ENCODE results near the gene NSD1.

Gene NSD1

DNA sequence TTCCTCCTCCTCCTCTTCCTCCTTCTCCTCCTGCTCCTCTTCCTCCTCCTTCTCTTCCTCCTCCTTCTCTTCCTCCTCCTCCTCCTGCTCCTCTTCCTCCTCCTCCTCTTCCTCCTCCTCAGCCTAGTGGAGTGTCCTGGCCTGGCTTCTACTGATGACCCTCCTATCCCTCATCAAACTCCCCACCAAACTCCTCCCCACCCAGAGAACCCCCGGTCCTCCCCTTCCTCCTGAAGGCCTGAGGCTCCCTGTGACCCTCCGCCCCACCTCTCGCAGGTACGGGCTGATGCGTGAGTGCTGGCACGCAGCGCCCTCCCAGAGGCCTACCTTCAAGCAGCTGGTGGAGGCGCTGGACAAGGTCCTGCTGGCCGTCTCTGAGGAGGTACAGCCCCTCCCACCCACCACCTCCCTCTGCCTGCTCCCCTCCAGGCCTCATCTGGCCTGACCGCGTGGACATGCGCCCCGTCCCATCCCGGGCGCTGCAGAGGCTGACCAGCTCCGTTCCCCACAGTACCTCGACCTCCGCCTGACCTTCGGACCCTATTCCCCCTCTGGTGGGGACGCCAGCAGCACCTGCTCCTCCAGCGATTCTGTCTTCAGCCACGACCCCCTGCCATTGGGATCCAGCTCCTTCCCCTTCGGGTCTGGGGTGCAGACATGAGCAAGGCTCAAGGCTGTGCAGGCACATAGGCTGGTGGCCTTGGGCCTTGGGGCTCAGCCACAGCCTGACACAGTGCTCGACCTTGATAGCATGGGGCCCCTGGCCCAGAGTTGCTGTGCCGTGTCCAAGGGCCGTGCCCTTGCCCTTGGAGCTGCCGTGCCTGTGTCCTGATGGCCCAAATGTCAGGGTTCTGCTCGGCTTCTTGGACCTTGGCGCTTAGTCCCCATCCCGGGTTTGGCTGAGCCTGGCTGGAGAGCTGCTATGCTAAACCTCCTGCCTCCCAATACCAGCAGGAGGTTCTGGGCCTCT is 36.3 kb upstream of the NSD1 start:
- no peak for DNase-seq

DNA sequence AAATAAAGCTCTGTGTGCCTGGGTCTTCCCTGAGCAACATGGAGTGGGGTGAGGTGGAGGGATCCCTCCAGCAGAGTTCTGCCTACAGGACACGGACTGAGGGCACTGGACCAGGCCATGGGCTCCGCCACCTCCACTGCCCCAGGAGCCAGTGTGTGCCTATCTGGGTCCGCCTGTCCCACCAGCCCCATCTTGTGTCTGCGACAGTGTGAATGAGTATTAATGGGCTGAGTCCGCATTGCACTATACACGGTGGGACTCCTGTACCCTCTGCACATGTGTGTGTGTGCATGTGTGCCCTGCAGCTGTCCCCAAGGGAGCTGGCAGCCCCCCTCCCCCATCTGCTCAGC is 35.5 kb upstream of the NSD1 start:
- no peak for DNase-seq

DNA sequence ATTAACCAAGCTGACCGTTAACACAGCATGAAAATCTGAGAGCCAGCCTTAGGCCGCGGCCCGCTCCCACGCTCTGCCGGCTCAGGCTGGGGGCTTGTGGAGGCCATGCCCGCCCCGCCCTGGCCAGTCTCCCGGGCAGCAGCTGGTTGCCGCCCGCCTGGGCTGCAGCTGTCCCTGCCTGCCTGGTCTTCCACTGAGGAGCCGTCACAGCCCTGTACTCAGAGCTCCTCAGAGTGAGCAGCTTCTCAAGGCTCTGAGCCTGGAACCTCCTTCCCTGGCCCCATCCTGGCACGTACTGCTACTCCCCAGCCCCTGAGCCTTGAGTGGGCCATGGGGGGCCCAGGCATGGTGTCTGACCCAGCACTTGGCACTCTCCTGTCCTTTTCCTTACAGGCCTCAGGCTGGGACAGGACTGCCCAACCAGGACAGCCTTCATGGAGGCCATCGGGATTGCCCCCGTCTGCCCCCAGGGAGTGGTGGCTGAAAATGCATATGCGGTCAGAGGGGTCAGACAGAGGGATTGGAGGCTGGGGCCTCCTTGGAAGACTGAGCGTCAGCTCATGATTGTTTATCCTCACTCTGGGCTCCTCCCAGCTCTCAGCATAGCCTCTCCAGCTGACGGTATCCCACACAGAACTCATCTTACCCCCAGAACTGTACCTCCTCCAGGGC is 35.0 kb upstream of the NSD1 start:
- DNase-seq, result no peak

DNA sequence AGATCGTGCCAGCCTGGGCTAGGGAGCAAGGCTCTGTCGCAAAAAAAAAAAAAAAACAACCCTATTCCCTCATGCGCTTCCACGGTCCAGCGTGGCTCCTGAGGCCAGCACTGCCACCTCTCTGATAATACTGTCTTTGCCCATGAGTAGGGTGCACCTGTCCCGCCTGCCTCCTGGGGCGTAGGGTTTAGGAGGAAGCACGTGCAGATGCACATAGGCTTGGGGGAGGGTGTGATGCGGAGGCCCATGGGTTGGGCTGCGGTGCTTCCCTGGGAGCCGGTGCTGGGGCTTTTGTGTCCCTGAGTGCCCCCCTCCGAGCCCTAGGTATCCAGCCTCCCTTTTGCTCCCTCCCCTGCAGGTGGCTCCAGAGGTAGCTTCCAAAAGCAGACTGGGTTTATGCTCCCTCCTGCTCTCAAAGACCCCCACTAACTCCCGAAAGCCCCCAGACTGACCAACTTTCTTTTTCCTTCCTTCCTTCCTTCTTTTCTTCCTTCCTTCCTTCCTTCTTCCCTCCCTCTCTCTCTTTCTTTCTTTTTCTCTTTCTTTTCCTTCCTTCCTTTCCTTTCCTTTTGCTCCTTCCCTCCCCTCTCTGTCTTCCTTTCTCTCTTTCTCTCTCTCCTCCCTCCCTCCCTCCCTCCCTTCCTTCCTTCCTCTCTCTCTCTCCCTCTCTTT is 34.0 kb upstream of the NSD1 start:
- no peak for DNase-seq

DNA sequence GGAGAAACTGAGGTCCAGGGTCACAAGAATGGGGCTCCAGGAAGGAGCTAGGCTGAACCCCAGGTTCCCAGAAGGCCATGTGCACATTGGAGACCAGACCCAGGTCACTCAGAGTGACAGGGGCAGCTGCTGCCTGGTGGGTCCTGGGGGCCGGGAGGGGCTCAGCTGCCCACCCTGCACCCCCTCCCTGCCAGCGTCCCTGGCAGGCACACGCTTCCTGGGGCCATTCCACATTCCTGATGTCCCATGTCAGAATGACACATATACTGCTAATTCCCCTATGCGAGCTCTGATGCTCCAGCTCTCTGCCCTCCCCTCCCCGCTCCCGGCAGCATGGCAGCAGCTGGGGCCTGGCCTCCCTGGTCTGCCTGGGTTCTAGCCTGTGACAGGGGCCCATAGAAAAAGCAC is 32.9 kb upstream of the NSD1 start:
- no peak for DNase-seq

DNA sequence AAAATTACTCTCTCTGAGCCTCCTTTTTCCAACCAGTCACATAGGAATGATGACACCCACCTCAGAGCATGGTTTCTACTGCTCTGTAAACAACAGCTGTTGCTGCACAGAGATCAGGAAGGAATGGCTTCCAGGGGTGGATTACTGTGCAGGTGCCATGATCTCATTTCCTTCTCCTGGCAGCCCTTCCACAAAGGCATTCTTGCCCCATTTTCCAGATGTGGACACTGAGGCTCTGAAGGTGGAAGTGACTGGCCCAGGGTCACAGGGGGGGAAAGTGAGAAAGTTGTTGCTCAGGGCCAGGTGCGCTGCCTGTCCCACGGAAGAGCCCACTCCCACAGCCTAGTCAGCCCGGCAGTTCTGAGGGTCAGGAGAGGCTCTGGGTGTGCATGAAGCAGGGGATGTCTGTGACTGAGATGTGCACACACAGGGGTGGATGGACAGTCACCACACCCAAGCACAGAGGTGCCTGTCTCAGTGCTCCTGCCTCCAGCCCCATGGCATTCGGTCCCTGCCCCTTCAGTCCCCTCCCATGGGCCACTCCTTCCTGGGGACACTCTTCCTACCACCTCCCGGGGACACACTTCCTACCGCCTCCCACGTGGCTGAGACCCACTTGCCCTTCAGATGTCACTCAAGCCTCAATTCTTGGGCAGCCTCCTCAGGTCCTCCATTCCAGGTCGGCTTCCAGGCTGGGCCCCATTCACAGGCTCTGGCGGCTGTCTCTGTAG is 29.9 kb upstream of the NSD1 start:
- DNase-seq, result no peak

DNA sequence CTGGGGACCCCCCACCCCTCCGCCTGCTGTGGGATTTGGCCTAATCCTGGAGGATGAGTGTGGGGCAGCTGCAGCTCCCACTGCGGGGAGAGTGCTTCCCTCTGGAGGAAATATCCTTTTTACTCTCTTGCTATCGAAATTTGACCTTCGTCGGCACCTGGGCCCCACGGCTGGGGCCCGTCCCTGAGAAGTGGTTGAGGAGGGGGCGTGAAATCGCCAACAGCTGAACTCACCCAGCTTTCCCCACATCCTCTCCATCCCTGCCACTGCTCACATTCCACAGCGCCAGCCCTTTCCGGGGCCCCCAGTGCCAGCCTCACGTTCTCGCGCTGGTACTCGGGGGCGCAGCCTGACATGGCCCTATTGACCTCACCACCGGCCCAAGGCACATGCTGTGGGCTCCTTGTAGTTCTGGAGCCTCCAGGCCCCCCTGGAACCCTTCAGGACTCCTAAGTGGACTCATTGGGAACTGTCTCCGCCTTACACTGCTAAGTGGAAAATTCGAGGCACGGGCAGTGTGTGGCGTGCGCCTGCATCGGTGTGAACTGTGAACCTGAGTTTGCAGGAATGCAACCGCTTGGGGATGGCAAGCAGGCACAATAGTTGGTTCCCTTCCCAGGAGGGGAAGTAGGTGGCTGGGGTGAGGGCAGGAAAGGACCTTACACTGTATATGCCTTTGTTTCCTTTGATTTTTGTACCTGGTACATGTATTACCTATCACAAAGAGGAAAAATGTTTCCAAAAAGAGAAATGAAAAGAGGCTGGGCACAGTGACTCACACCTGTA is 27.7 kb upstream of the NSD1 start:
- no peak for DNase-seq

DNA sequence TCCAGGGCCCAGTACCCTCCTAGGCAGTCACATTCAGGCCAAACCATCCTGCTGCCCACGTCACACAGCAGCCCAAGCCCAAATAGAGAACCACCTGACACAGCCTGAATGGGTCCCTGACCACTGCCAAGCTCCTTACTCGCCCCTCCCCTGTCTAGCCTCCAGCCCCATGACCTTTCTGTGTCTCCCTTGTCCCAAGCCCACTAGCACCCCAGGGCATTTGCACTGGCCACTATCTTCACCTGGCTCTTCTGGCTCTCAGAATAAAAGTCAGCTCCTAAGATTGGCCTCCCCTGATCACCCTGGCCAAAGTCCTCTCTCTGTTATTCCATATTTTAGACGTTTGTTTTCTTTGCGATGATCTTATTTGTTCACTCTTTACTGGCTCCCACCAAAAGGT is 26.4 kb upstream of the NSD1 start:
- DNase-seq, result no peak

DNA sequence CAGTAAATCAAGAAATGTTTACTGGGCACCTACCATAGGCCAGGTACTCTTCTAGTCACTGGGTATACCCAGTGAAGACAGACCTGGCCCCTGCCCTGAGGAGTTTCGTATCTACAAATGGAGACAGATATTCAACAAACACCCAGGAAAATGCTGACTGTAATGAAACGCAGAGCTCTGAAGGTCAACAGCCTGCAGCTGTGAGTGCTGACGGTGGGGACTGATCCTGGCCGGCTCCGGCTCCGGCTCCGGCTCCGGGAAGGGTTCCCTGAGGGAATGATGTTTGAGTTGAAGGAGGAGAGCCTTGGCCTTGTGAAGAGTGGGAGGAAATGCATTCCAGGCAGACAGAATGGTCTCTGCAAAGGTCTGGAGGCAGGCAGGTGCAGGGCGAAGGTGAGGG is 23.8 kb upstream of the NSD1 start:
- DNase-seq, result no peak

DNA sequence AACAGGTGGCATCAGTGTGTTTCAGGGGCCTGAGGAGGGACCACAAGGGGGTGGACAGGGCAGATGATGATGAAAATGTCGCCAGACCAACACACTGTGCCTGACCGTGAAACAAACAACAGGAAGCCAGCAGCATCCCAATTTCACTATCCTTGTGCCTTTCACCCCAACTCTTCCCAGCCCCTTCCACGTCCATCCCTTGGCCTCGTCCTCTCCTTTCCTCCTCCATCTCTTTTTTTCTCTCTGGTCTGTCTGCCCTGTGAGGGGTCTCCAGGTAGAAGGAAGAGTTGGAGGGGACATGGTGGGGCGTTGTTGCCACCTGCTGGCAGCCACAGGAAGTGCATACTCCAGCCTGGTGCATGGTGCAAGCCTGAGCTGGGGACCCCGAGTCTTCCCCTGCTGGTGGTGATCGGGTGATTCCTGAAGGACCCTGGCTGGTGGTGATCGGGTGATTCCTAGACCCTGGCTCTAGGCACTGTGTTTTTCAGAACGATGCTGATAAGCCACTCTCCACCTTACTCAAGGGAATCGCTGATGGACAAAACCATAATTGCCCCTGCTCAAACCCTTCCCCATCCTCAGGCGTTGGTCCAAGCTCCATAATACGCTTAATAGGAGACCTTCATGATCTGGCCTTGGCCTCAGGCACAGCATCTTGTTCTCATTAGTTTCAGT is 21.7 kb upstream of the NSD1 start:
- no peak for DNase-seq

DNA sequence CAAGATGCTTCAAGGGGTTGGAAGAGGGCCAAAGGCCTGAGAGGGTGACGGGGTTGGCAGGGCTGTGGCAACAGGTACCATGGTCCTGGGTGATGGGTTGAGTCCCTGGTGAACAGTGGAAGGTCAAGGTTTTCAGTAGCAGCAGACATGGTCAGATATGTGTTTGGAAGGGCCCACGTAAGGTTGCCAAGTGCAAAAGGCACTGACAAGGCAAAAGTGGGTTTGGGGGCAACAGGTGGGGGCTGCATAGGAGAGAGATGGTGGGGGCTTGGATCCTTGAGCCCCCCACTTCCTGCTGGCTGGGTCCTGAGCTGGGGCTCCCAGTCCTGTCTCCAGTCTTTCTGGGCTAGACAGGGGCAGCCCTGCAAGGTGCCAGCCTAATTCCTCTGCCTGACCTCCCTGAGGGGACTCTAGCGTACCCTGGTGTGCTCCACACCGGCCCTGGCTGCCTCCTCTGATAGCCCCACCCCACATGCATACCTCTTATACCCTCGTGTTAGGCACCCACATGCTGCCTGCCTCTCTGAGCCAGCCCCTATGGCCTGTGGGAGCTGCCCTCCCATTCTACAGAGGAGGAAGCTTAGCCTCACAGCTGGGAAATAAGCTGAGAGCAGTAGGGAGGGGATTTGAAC is 20.9 kb upstream of the NSD1 start:
- no peak for DNase-seq

DNA sequence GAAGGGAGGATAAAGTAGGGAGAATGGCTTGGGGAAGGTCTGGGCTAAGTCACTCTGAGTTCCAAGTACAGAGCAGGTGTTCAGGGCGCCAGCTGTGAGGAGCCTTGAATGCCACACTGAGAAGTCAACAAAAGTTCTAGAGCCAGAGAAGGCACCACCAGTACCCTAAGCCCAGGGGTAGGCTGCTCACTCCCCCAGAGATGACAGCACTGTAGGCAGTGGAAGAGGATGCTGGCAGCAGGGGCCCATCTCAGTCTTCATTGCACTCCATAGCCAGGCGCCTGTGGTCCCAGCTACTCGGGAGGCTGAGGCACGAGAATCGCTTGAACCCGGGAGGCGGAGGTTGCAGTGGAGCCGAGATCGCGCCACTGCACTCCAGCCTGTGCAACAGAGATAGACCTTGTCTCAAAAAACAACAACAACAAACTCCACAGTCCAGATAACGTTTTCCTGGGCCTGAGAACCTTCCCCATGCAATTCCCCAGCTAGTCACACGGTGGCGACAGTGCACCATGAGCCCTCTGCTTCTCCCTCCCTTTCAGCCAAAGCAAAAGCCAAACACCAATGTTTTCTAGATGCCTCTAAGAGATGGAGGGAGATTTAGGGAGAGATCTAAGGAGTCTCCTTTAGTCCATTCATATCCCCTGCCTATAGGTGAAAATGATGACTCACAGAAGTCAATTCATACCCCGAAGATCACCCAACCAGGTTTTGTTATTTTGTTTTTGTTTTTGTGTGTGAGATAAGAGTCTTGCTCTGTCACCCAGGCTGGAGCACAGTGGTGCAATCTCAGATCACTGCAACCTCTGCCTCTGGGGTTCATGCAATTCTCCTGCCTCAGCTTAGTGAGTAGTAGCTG is 19.8 kb upstream of the NSD1 start:
- DNase-seq, result peak; percentile 24

DNA sequence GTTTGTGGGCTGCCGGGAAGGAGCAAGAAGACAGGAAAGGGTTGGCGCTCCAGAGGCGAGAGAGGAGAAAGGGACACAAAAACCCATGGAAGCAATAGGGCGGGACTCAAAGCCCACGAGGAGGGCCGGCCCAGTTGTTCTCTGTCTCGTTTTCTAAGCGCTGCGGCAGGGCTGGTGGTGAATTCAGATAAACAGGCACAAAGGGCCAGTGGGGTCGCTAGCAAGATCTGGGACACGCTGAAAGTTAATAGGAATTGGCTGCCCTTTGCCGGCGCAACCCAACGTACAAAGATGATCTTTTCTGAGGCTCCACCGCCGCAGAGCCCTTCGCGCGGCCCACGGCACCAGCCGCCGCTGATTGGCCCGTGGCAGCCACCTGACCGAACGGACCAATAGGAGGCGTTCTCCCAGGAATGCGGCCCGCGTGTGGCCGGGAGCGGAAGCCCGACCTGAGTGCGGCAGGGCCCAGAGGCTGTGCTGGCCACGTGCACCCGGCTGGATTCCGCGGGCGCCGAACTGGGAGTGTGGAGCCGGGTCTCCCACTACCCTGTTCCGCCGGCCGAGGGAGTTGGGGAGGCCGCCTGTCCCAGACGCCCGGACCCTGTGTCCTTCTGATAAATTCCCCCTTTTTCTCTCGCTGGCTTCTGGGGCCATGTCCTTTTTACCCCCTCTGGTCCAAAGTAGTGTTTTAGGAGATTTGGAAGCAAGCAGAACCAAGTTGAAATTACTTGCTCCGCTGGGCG is 16.8 kb upstream of the NSD1 start:
- DNase-seq, result peak; percentile 51

DNA sequence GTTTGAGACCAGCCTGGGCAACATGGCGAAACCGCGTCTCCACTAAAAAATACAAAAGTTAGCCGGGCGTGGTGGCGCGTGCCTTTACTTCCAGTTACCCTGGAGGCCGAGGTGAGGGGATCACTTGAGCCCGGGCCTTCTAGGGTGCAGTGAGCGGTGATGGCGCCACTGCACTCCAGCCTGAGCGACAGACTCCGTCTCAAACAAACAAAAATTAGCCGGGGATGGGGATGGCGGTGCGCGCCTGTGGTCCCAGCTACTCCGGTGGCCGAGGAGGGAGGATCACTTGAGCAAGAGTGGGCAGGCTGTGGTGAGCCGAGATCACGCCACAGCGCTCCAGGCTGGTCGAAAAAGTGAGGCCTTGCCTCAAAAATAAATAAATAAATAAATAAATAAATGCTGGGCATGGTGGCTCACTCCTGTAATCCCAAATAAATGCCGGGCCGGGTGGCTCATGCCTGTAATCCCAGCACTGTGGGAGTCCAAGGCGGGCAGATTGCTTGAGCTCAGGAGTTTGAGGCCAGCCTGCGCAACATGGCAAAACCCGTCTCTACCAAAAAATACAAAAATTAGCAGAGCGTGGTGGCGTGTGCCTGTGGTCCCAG is 16.0 kb upstream of the NSD1 start:
- DNase-seq, result no peak

DNA sequence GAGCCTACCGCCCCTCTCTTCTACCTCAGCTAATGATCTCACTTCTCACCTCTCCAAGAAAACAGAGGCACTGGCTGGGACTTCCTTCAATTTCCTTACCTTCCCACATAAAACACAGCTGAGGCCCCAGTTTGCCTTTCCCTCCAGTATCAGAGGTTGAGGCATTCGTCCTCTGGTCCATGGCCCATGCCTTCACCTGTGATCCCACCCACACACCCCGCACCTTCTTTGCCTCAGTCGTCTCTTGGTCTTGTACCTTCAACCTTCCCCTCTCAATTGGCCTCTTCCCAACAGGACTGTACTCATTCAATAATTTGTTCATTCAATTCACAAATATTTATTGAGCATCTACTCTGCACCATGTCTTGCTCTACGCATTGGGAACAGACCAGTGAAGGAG is 11.0 kb upstream of the NSD1 start:
- no peak for DNase-seq

DNA sequence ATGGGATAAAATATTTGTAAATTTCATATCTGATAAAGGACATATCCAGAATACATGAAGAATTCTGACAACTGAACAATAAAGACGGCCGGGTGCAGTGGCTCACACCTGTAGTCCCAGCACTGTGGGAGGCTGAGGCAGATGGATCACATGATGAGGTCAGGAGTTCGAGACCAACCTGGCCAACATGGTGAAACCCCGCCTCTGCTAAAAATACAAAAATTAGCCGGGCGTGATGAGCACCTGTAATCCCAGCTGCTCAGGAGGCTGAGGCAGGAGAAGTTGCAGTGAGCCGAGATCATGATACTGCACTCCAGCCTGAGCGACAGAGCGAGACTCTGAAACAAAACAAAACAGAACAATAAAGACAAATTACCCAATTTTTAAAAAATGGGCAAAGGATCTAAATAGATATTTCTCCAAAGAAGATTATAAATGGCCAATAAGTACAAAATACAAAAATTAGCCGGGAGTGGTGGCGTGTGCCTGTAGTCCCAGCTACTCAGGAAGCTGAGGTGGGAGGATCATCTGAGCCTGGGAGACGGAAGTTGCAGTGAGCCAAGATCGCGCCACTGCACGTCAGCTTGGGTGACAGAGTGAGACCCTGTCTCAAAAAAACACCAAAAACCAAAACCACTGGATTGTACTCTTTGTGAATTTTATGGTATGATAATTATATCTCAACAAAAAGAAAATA is 9.6 kb upstream of the NSD1 start:
- no peak for DNase-seq

DNA sequence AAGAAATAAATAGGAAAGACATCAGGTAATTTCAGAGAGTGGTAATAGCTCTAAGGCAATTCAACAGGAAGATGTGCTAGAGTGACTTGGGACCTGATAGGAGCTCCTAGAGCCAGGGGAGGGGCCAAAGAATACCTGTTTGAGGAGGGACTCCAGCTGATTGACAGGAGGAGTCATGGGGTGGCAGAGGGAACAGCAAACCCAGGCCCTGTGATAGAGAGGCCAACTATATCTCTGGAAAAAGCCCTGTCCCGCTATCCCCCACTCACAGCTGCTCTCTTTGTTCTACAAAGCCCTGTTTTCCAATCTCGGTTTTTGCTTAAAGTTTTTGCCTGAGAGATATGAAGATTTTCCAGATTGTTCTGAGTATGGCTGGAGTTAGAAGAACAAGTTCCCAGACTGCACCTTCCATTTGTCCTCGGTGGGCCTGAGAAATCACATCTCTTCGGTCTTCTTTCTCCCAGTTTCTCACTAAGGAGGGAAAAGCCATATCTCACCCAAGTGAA is 9.0 kb upstream of the NSD1 start:
- no peak for DNase-seq

DNA sequence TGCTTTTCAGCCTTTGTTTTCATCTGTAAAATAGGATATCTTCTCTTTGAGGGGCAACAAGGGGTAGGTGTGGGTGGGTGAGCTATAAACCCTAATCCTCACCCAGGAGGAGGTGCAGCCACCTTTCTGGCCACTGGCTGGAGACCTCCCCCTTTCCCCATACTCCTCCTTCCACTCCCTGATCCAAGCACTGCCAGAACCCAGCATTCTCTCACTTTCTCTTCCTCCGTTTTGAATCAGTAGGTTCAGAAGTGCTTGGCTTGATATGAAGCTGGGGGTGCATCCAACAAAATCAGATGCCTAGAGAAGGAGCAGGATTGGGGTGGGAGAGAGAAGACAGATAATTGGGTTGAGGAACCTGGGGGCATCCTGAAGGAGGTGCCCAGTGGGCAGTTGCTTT is 6.8 kb upstream of the NSD1 start:
- no peak for DNase-seq
